GM06990 (cell line): ENCODE data around the gene SLC26A11.
"Not testable (repeated sequence)": the region's sequence is repeated elsewhere in the genome, so short reads cannot be mapped to it uniquely, and the experiment has no call there.

Experiments used
- DNase-seq: peaks from one replicate; pipeline ENCODE4 v3.0.0-alpha.2; 2011; ENCODE audit not compliant: insufficient read length; ENCODE audit errors: extremely low read depth
- H3K27me3 ChIP-seq: replicated peaks from 2 replicates; pipeline ENCODE4 v1.6.0; 2011; ENCODE audit warnings: low read length; ENCODE audit not compliant: control insufficient read depth, insufficient read depth
- H3K36me3 ChIP-seq: 2 replicates; pipeline ENCODE4 v1.5.1; 2011; ENCODE audit warnings: low read length; ENCODE audit not compliant: control insufficient read depth, insufficient read depth
- H3K4me3 ChIP-seq: replicated peaks from 2 replicates; pipeline ENCODE4 v1.5.1; 2011; ENCODE audit warnings: low read depth, mild to moderate bottlenecking, control low read depth, low read length
- TF ChIP-seq, protein P1 (sequence below): IDR thresholded peaks from 2 replicates; pipeline ENCODE4 v1.5.1; 2011; ENCODE audit warnings: low read length, control low read depth, mild to moderate bottlenecking, inconsistent platforms; ENCODE audit not compliant: insufficient read depth, poor library complexity, severe bottlenecking

SLC26A11 gene

DNA sequence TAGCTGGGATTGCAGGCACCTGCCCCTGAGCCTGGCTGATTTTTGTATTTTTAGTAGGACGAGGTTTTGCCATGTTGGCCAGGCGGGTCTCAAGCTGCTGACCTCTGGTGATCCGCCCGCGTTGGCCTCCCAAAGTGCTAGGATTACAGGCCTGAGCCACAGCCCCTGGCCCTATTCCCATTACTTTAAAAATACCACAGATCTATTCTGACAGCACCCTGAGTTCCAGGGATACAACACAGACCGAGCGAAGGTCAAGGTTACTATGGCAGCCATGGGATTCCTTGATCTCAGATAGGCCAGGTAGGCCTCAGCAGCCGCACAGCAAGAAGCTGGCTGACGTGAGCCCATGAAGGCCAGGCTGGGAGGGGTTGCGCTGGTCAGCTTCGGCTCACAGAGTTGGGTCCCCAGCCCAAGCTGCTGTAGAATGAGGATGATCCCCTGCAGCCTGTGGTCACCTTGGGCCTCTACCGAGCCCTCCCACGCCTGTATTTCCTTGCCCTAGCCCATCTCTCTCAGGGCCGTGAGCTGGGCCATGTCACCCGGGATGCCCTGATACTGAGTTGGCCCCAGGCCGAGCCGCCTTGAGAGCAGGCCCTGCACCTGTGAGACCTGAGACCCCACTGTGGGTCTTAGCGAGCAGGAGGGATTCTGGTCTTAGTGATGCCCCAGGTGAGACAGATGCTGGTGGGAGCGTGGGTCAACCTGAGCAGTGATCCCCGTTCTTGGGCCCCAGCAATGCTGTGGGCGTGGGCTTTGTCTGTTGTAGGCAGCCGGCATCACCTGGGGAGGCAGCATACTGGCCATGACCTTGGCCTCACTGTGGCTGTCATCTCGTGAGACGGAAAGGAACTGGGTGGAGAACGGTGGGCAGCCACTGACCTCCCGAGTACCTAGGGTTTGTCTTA is 23.6 kb downstream of the SLC26A11 start:
- Histone ChIP-seq H3K36me3 (no peaks in the 10 kb centered on the region), H3K27me3 (no peaks in the 10 kb centered on the region), H3K4me3 (no peak overlapping the region)
- no peak for DNase-seq
- TF ChIP-seq, protein P1, sequence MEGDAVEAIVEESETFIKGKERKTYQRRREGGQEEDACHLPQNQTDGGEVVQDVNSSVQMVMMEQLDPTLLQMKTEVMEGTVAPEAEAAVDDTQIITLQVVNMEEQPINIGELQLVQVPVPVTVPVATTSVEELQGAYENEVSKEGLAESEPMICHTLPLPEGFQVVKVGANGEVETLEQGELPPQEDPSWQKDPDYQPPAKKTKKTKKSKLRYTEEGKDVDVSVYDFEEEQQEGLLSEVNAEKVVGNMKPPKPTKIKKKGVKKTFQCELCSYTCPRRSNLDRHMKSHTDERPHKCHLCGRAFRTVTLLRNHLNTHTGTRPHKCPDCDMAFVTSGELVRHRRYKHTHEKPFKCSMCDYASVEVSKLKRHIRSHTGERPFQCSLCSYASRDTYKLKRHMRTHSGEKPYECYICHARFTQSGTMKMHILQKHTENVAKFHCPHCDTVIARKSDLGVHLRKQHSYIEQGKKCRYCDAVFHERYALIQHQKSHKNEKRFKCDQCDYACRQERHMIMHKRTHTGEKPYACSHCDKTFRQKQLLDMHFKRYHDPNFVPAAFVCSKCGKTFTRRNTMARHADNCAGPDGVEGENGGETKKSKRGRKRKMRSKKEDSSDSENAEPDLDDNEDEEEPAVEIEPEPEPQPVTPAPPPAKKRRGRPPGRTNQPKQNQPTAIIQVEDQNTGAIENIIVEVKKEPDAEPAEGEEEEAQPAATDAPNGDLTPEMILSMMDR, result no peak

DNA sequence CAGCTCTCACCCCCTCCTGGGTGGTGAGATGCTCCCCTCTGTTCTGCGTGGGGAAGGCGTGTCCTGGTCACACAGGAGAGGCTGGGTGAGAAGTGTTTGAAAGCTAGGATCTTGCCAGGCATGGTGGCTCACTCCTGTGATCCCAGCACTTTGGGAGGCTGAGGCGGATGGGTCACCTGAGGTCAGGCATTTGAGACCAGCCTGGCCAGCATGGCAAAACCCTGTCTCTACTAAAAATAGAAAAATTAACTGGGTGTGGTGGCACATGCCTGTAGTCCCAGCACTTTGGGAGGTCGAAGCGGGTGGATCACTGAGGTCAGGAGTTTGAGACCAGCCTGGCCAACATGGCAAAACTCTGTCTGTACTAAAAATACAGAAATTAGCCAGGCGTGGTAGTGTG is 24.2 kb downstream of the SLC26A11 start:
- not testable (repeated sequence) for DNase-seq, H3K27me3 ChIP-seq

DNA sequence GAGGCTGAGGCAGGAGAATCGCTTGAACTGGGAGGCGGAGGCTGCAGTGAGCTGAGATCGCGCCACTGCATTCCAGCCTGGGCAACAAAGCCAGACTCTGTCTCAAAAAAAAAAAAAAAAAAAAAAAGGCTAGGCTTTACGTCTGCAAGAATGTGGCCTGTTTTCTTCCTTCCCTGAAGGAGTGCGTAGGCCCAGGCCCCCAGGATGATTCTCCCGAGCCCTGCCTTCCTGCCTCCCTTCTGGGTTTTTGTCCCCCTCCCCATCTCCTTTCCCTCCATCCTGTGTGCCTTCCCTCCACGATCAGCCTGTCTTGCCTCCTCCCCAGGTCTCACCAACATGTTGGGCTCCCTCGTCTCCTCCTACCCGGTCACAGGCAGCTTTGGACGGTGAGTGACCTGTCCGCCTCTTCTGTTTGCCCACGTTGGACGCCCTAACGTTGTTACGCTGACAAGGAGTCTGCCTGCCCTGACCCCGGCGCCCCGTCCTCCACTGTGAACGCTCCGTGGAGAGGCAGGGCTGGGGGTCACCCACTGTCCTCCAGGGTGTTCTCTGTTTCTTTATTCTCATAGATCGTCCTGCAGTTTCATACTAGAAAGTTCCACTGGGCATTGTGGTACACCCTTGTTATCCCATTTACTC is 24.8 kb downstream of the SLC26A11 start:
- Histone ChIP-seq H3K4me3 (no peak overlapping the region), H3K27me3 (no peaks in the 10 kb centered on the region), H3K36me3 (no peaks in the 10 kb centered on the region)
- TF ChIP-seq, protein P1, result no peak
- DNase-seq, result no peak

More for the DNA sequence above, 24.2 kb downstream of the SLC26A11 start:
- not testable (repeated sequence) for H3K4me3 ChIP-seq, H3K36me3 ChIP-seq

DNA sequence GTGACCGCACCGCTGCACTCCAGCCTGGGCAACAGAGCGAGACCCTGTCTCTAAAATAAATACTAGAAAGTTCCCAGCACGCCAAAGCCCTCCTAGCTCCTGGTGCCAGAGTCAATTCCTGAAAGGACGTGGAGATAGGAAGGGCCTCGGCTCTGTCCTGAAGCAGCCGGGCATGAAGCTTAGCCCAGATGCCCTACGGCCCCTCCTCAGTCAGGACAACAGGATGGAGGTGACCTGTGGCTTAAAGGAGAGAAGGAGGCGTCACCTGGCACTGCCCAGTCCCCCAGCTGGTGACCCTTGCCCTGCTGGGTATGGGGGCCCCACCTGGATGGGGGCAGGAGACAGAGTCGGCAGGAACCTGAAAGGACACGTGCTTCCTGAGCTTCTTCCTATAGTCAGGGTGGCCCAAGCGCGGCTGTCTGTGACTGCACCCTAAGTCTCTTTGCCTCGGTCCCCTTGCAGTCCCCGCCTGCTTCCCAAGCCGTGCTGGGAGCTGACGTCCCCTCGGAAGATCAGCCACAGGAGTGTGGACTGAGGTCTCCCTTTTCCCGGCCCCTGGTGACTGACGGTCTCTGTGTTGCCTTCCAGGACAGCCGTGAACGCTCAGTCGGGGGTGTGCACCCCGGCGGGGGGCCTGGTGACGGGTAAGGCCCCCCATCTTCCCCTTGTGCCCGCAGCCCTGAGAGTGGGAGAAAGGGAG is 25.5 kb downstream of the SLC26A11 start:
- Histone ChIP-seq H3K27me3 (no peaks in the 10 kb centered on the region), H3K4me3 (no peak overlapping the region), H3K36me3 (no peaks in the 10 kb centered on the region)
- TF ChIP-seq, protein P1, result no peak
- DNase-seq, result no peak

DNA sequence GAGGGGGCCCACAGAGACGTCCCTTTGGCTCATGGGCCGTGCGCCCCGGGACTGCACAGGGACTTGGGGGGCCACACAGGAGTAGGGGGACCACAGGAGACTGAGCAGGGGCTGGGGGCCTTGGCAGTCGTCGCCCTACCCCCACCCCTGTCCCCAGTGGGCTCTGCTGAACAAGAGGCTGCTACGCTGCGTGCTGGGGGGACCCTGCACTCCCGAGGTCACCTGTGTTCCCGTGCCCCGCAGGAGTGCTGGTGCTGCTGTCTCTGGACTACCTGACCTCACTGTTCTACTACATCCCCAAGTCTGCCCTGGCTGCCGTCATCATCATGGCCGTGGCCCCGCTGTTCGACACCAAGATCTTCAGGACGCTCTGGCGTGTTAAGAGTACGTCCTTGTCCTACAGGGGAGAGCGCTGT is 26.0 kb downstream of the SLC26A11 start:
- TF ChIP-seq, protein P1, result no peak
- no peak for DNase-seq
- Histone ChIP-seq H3K27me3 (no peaks in the 10 kb centered on the region), H3K4me3 (no peak overlapping the region), H3K36me3 (no peaks in the 10 kb centered on the region)

DNA sequence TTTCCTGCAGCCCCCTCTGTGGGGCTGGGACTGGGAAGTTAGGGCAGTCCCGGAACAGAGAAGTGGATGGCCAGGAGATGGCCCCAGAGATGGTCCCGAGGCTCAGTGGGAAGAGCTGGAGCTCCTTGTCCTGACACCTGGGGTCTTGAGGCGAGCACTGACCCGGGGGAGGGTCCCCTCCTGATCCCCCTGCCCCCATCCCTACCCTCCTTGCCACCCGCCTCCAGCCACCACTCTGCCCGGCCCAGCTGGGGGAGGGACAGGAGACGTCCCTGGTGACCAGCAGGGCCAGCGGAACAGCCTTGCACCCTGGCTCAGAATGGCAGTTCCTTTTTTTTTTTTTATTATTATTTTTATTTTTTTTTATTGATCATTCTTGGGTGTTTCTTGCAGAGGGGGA is 26.5 kb downstream of the SLC26A11 start:
- Histone ChIP-seq H3K36me3 (no peaks in the 10 kb centered on the region), H3K4me3 (no peak overlapping the region), H3K27me3 (no peaks in the 10 kb centered on the region)
- TF ChIP-seq, protein P1, result no peak
- no peak for DNase-seq
